GM21786 (cell line): Measurements from ENCODE around the gene ATP2A3.

Experiments used
- ATAC-seq: cut with Tn5 transposase; IDR thresholded peaks from one replicate; pipeline ENCODE4 v1.9.1; 2021; ENCODE audit not compliant: unreplicated experiment

The ATP2A3 gene

GRCh38 chr17:3964203-3965117, at the start of gene ATP2A3:
ATP2A3 (minus strand) TSS chr17:3964437; CDS start chr17:3964291, 146 bp downstream.
- no peak for ATAC-seq

GRCh38 chr17:4010754-4011153, 46.5 kb upstream of the ATP2A3 start:
- no peak for ATAC-seq

GRCh38 chr17:4009186-4009785, 45.0 kb upstream of the ATP2A3 start:
- no peak for ATAC-seq

- ATAC-seq, result no peak
Measured at GRCh38 chr17:4008441-4009185, 44.4 kb upstream of the ATP2A3 start.

- ATAC-seq, result no peak
Measured at GRCh38 chr17:4008082-4008435, 43.8 kb upstream of the ATP2A3 start.

- no peak for ATAC-seq
Measured at GRCh38 chr17:4007346-4008081, 43.3 kb upstream of the ATP2A3 start.

GRCh38 chr17:4006745-4007211, 42.5 kb upstream of the ATP2A3 start:
- no peak for ATAC-seq

GRCh38 chr17:4006165-4006589, 41.9 kb upstream of the ATP2A3 start:
- ATAC-seq, result no peak

- ATAC-seq, result no peak
Measured at GRCh38 chr17:4005296-4006164, 41.3 kb upstream of the ATP2A3 start.

GRCh38 chr17:4004517-4005295, 40.5 kb upstream of the ATP2A3 start:
- ATAC-seq, result no peak

GRCh38 chr17:4003501-4004421, 39.5 kb upstream of the ATP2A3 start:
- ATAC-seq, result no peak

GRCh38 chr17:4003131-4003500, 38.9 kb upstream of the ATP2A3 start:
- ATAC-seq, result no peak

- no peak for ATAC-seq
Measured at GRCh38 chr17:4001048-4001590, 36.9 kb upstream of the ATP2A3 start.

- ATAC-seq, result no peak
Measured at GRCh38 chr17:3998436-3998835, 34.2 kb upstream of the ATP2A3 start.

- ATAC-seq, result no peak
Measured at GRCh38 chr17:3995067-3995466, 30.8 kb upstream of the ATP2A3 start.

- ATAC-seq, result no peak
Measured at GRCh38 chr17:3994221-3994576, 30.0 kb upstream of the ATP2A3 start.

- ATAC-seq, result no peak
Measured at GRCh38 chr17:3993493-3994220, 29.4 kb upstream of the ATP2A3 start.
